RWPE1 (cell line): ENCODE measurements around the gene RBKS.

Experiments used
- CTCF ChIA-PET: fragments of 350-600 bp; sonication (Branson Sonifier 250); formaldehyde crosslinking; extraction: SDS; loops from one replicate; lab custom pipeline; 2021; lab: Yijun Ruan, JAX
- POLR2A ChIA-PET: fragments of 400-600 bp; formaldehyde crosslinking; extraction: SDS; loops from one replicate; lab custom pipeline; 2020; ENCODE audit warnings: antibody characterized with exemption; ENCODE audit not compliant: low non-redundant PET; lab: Yijun Ruan, JAX
- DNase-seq: peaks from one replicate; pipeline ENCODE4 v3.0.0; 2012; ENCODE audit warnings: low spot score
- H3K27ac ChIP-seq: fragments of 450-650 bp; 2 replicates; pipeline ENCODE4 v1.5.1; 2017
- TF ChIP-seq, protein P1 (sequence below): fragments of 450-650 bp; conservative IDR thresholded peaks from 2 replicates; pipeline ENCODE4 v1.5.1; 2017; ENCODE audit warnings: low read depth, mild to moderate bottlenecking

RBKS gene

GRCh38 chr2:27878825-27879224 is 11.4 kb downstream of the RBKS start:
- TF ChIP-seq, protein P1, sequence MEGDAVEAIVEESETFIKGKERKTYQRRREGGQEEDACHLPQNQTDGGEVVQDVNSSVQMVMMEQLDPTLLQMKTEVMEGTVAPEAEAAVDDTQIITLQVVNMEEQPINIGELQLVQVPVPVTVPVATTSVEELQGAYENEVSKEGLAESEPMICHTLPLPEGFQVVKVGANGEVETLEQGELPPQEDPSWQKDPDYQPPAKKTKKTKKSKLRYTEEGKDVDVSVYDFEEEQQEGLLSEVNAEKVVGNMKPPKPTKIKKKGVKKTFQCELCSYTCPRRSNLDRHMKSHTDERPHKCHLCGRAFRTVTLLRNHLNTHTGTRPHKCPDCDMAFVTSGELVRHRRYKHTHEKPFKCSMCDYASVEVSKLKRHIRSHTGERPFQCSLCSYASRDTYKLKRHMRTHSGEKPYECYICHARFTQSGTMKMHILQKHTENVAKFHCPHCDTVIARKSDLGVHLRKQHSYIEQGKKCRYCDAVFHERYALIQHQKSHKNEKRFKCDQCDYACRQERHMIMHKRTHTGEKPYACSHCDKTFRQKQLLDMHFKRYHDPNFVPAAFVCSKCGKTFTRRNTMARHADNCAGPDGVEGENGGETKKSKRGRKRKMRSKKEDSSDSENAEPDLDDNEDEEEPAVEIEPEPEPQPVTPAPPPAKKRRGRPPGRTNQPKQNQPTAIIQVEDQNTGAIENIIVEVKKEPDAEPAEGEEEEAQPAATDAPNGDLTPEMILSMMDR = no peak
- ChIA-PET POLR2A (no interaction called here), CTCF (no interaction called here)
- H3K27ac ChIP-seq = no peak overlapping the region
- DNase-seq = no peak

- DNase-seq = no peak
- ChIA-PET CTCF (no interaction called here), POLR2A (no interaction called here)
- TF ChIP-seq, protein P1 = no peak
- H3K27ac ChIP-seq = no peak overlapping the region
Observed at GRCh38 chr2:27875089-27875881, 14.9 kb downstream of the RBKS start.

- no peak overlapping the region for H3K27ac ChIP-seq
- TF ChIP-seq, protein P1 = no peak
- POLR2A ChIA-PET = no interaction called here
- DNase-seq = no peak
- CTCF ChIA-PET = interaction anchor here (1.2 kb wide), 1 partner anchor 170 kb away, joined by 3 read pairs; no protein-coding TSS in a partner anchor
Observed at GRCh38 chr2:27873091-27873490, 17.1 kb downstream of the RBKS start.

GRCh38 chr2:27871802-27872201 is 18.4 kb downstream of the RBKS start:
- TF ChIP-seq, protein P1 = no peak
- H3K27ac ChIP-seq = no peak overlapping the region
- CTCF ChIA-PET = interaction anchor here (0.6 kb wide), 1 partner anchor 111 kb away, joined by 3 read pairs; no protein-coding TSS in a partner anchor
- DNase-seq = no peak
- POLR2A ChIA-PET = no interaction called here

DNA sequence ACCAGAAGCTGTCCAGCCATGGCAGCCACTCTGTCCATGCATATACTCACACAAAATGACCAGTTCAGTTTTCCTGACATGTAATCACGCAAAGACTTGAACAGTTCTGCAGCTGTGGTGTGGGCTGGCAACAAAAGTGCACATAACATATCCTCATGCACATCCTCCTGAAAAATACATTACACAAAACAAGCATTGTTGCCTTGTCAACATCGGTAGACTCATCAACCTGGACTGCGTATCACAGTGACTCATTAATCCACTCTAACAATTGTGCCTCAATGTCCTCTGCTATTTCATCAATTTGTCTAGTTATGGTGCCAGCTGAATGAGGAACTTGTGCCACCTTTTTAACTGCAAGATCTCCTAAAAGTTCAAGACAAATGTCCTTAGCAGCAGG is 19.5 kb downstream of the RBKS start:
- TF ChIP-seq, protein P1 = no peak
- DNase-seq = peak; percentile 9
- POLR2A ChIA-PET = no interaction called here
- no peak overlapping the region for H3K27ac ChIP-seq
- CTCF ChIA-PET = no interaction called here

DNA sequence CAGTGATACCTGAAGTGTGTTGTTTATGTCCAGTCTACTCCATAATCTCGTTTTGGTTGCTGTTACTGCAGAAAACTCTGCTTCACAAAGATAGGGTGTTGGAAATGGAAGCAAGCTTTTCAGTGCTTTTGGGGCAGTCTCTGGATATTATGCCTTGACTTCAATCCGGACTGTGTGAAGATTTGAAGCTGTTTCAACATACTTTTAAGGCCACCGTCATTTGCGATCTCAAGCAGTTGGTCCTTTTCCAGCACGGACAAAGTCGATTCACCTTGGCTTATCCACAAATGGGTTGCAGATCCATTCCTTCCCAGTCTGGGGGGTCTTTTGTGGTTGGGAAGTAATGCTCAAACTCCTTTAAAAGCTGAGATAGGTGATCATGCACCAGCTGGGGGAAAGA is 20.4 kb downstream of the RBKS start:
- TF ChIP-seq, protein P1 = no peak
- no peak for DNase-seq
- POLR2A ChIA-PET = no interaction called here
- H3K27ac ChIP-seq = no peak overlapping the region
- CTCF ChIA-PET = no interaction called here
